MM.1S (cell line): ENCODE data around the gene DRAM1.

Experiments
- DNase-seq: peaks from one replicate; pipeline ENCODE4 v3.0.0-alpha.2; 2015
- H2AFZ ChIP-seq: fragments of 300-600 bp; sonication (generic); 2 replicates; pipeline ENCODE4 v1.6.0; 2016; ENCODE audit warnings: antibody characterized with exemption, low read length
- H3F3A ChIP-seq: fragments of 300-600 bp; sonication (generic); 2 replicates; pipeline ENCODE4 v1.6.1; 2016; ENCODE audit warnings: mild to moderate bottlenecking, antibody characterized with exemption, low read length, moderate library complexity, mixed read lengths; ENCODE audit not compliant: insufficient read depth
- H3K27ac ChIP-seq: fragments of 300-600 bp; sonication (generic); 2 replicates; pipeline ENCODE4 v1.5.1; 2016; ENCODE audit warnings: mild to moderate bottlenecking, low read length
- H3K27me3 ChIP-seq: fragments of 300-600 bp; sonication (generic); replicated peaks from 2 replicates; pipeline ENCODE4 v1.6.0; 2016; ENCODE audit warnings: low read length; ENCODE audit not compliant: insufficient read depth
- H3K36me3 ChIP-seq: fragments of 300-600 bp; sonication (generic); replicated peaks from 2 replicates; pipeline ENCODE4 v1.6.1; 2016; ENCODE audit warnings: mild to moderate bottlenecking, low read length, mixed read lengths; ENCODE audit not compliant: insufficient read depth
- H3K4me1 ChIP-seq: fragments of 300-600 bp; sonication (generic); 2 replicates; pipeline ENCODE4 v1.6.1; 2016; ENCODE audit warnings: low read length, mixed read lengths
- H3K4me2 ChIP-seq: fragments of 300-600 bp; sonication (generic); 2 replicates; pipeline ENCODE4 v1.6.0; 2016; ENCODE audit warnings: low read depth, low read length
- H3K4me3 ChIP-seq: fragments of 300-600 bp; sonication (generic); 2 replicates; pipeline ENCODE4 v1.5.1; 2016; ENCODE audit warnings: low read length, mixed read lengths
- H3K79me2 ChIP-seq: fragments of 300-600 bp; sonication (generic); 2 replicates; pipeline ENCODE4 v1.6.1; 2016; ENCODE audit warnings: mixed run types, low read length, mixed read lengths
- H3K9ac ChIP-seq: fragments of 300-600 bp; sonication (generic); 2 replicates; pipeline ENCODE4 v1.6.1; 2016; ENCODE audit warnings: low read length, mixed read lengths
- H3K9me2 ChIP-seq: fragments of 300-600 bp; sonication (generic); replicated peaks from 2 replicates; pipeline ENCODE4 v1.6.1; 2016; ENCODE audit warnings: mild to moderate bottlenecking, low read length, mixed read lengths; ENCODE audit not compliant: insufficient read depth
- H3K9me3 ChIP-seq: fragments of 300-600 bp; sonication (generic); replicated peaks from 2 replicates; pipeline ENCODE4 v1.6.1; 2016; ENCODE audit warnings: mild to moderate bottlenecking, low read length, mixed read lengths; ENCODE audit not compliant: insufficient read depth
- H4K20me1 ChIP-seq: fragments of 300-600 bp; sonication (generic); 2 replicates; pipeline ENCODE4 v1.6.1; 2016; ENCODE audit warnings: mild to moderate bottlenecking, low read length, moderate library complexity, mixed read lengths; ENCODE audit not compliant: insufficient read depth
- EZH2 ChIP-seq: fragments of 300-600 bp; sonication (generic); optimal IDR thresholded peaks from 2 replicates; pipeline ENCODE3; 2017; ENCODE audit warnings: low read depth, mild to moderate bottlenecking, antibody characterized with exemption, low read length, mixed read lengths
- EZH2phosphoT487 ChIP-seq: fragments of 300-600 bp; sonication (generic); IDR thresholded peaks from 2 replicates; pipeline ENCODE4 v1.6.1; 2018; ENCODE audit warnings: antibody characterized with exemption, low read length
- TF ChIP-seq, protein P1 (sequence below): fragments of 300-600 bp; sonication (generic); IDR thresholded peaks from 2 replicates; pipeline ENCODE4 v1.5.1; 2016; ENCODE audit warnings: antibody characterized with exemption, low read length, mixed read lengths

The DRAM1 gene

DNA sequence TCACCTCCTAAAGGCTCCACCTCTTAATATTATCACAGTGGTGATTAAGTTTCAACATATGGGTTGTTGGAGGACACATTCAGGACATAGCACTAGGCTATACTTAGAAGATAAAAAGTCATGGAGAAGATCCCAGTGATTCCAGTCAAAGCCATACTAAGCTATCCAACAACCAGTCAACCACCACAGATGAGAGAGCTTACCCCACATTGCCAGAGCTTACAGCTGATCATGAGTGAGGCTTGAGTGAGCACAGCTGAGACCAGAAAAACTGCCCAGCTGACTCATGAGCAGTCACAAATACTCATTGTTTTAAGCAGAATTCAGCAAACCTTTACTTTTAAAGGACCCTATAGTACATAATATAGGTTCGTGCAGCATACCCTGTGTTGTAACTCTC lies 85.1 kb downstream of the DRAM1 start:
- Histone ChIP-seq H3K79me2 (no peaks in the 10 kb centered on the region), H3K9ac (no peak overlapping the region), H3K36me3 (no peaks in the 10 kb centered on the region), H4K20me1 (no peaks in the 10 kb centered on the region), H3F3A (no peaks in the 10 kb centered on the region), H2AFZ (no peak overlapping the region), H3K9me3 (no peaks in the 10 kb centered on the region), H3K27me3 (no peaks in the 10 kb centered on the region), H3K4me2 (no peak overlapping the region), H3K27ac (no peak overlapping the region), H3K9me2 (no peaks in the 10 kb centered on the region), H3K4me1 (peaks cover 4% of the 10 kb centered on the region; the same call in 1 of the 2 replicates), H3K4me3 (no peak overlapping the region)
- TF ChIP-seq, protein P1, sequence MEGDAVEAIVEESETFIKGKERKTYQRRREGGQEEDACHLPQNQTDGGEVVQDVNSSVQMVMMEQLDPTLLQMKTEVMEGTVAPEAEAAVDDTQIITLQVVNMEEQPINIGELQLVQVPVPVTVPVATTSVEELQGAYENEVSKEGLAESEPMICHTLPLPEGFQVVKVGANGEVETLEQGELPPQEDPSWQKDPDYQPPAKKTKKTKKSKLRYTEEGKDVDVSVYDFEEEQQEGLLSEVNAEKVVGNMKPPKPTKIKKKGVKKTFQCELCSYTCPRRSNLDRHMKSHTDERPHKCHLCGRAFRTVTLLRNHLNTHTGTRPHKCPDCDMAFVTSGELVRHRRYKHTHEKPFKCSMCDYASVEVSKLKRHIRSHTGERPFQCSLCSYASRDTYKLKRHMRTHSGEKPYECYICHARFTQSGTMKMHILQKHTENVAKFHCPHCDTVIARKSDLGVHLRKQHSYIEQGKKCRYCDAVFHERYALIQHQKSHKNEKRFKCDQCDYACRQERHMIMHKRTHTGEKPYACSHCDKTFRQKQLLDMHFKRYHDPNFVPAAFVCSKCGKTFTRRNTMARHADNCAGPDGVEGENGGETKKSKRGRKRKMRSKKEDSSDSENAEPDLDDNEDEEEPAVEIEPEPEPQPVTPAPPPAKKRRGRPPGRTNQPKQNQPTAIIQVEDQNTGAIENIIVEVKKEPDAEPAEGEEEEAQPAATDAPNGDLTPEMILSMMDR = no peak
- TF ChIP-seq EZH2 = no peak
- TF ChIP-seq EZH2phosphoT487 = no peak
- no peak for DNase-seq

DNA sequence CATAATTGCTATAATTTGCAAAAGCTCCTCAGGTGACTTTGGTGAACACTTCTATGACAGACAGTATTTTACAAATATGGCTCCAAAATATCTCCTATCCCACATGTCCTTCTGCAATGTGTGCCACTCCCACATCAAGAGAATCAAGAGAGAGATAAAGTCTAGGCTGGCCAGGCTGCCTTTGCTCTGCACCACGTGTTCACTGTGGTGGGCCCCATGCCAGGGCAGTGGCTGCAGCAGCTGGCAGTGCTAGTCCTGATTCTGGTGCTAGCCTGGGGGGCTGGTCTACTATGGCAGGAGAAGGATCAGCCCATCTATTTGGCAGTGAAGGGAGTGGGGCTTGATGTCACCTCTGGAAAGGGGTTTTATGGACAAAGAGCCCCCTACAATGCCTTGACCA lies 86.3 kb downstream of the DRAM1 start:
- no peaks in the 10 kb centered on the region for H3K9me3 ChIP-seq
- no peak overlapping the region for H3K4me3 ChIP-seq
- H3K27me3 ChIP-seq = no peaks in the 10 kb centered on the region
- no peaks in the 10 kb centered on the region for H3K36me3 ChIP-seq
- no peaks in the 10 kb centered on the region for H3K9me2 ChIP-seq
- H3K27ac ChIP-seq = no peak overlapping the region
- DNase-seq = no peak
- H3K79me2 ChIP-seq = no peaks in the 10 kb centered on the region
- TF ChIP-seq, protein P1 = no peak
- TF ChIP-seq EZH2phosphoT487 = no peak
- no peak for TF ChIP-seq EZH2
- peaks cover 9% of the 10 kb centered on the region; the same call in 1 of the 2 replicates for H3K4me1 ChIP-seq
- no peak overlapping the region for H2AFZ ChIP-seq
- H4K20me1 ChIP-seq = no peaks in the 10 kb centered on the region
- H3K4me2 ChIP-seq = no peak overlapping the region
- H3K9ac ChIP-seq = no peak overlapping the region
- H3F3A ChIP-seq = no peaks in the 10 kb centered on the region

DNA sequence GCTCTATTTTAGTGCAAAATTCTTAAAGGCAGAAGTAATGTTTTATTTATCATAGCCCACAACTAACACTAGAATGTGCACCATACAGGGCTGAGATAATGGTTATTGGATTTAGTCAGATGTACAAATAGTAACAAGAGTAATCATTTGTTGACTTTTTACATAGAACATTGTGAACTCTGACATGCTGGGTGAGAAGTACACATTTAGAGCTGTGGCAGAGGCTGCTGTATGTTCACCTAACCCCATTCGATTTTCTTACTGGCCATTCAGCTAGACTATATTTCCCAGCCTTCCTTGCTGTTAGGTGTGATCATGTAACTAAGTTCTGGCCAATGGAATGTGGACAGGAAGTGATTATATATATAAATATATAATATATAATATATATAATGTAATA lies 89.1 kb downstream of the DRAM1 start:
- Histone ChIP-seq H3K9me2 (no peaks in the 10 kb centered on the region), H2AFZ (no peak overlapping the region), H3K4me1 (peaks cover 9% of the 10 kb centered on the region; the same call in 1 of the 2 replicates), H3K4me3 (no peak overlapping the region), H3K4me2 (no peak overlapping the region), H3K79me2 (no peaks in the 10 kb centered on the region), H3K36me3 (no peaks in the 10 kb centered on the region), H4K20me1 (no peaks in the 10 kb centered on the region), H3K9me3 (no peaks in the 10 kb centered on the region), H3K9ac (no peak overlapping the region), H3F3A (no peaks in the 10 kb centered on the region), H3K27ac (no peak overlapping the region), H3K27me3 (no peaks in the 10 kb centered on the region)
- TF ChIP-seq, protein P1 = no peak
- no peak for DNase-seq

GRCh38 chr12:101967506-101967905 lies 90.1 kb downstream of the DRAM1 start:
- Histone ChIP-seq H3K36me3 (no peaks in the 10 kb centered on the region), H3F3A (no peaks in the 10 kb centered on the region), H3K4me3 (no peak overlapping the region), H4K20me1 (no peaks in the 10 kb centered on the region), H3K9me2 (no peaks in the 10 kb centered on the region), H3K27ac (no peak overlapping the region), H3K4me1 (peaks cover 9% of the 10 kb centered on the region; the same call in 1 of the 2 replicates), H3K9ac (no peak overlapping the region), H3K27me3 (no peaks in the 10 kb centered on the region), H2AFZ (no peak overlapping the region), H3K9me3 (no peaks in the 10 kb centered on the region), H3K79me2 (no peaks in the 10 kb centered on the region), H3K4me2 (no peak overlapping the region)
- no peak for DNase-seq
- TF ChIP-seq, protein P1 = no peak
- no peak for TF ChIP-seq EZH2phosphoT487
- TF ChIP-seq EZH2 = no peak
